ENCODE results near the gene AGR2. TPM values are rescaled to one million over a fixed set of nuclear protein-coding genes. Genes with fewer than 3 reads are reported as not detected.

Gene AGR2
- total RNA-seq, 1 experiment from 2014 or later, result 0.93 TPM

DNA sequence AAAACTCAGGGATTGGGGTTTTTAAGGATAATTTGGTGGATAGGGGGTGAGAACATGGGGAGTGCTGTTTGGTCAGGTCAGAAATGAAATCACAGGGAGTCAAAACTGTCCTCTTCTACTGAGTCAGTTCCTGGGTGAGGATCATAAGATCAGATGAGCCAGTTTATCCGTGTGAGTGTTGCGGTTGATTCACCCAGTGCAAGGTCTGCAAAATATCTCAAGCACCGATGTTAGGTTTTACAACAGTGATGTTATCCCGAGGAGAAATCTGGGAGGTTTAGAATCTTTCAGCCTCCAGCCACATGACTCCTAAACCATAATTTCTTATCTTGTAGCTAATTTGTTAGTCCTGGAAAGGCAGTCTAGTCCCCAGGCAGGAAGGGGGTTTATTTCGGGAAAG lies 31.7 kb upstream of the AGR2 start:
- ChIA-PET RAD21 (ENCODE audit: low non-redundant PET in 1 of 2, low total read pairs in 2 of 2, uncharacterized antibody in 2 of 2, unreplicated experiment in 2 of 2) (no interaction called here), CTCF (no interaction called here)
- H3K27me3 ChIP-seq (ENCODE audit: insufficient read depth, low read length), result no peaks in the 10 kb centered on the region

DNA sequence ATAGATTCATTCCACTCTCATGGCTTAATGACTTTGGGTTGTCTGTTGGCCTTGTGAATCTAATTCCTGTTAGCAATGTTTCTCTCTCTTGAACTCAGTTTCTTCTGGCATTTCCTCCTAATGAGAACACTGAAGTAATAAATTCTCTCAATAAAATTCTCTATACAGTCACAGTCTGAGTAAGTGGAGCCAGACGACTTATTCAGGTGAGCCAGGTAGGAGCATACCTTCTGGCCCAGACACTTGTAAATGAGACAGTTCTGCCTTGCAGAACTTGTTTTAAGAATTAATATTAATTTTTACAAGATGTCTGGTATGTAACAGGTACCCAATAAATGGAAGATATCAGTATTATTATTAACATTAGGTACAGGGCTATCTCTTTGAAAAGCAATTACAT lies 28.6 kb upstream of the AGR2 start:
- POLR2A ChIA-PET, result no interaction called here
- no TSS peak for BruUV-seq (replicated peaks)
- H3K4me2 ChIP-seq (ENCODE audit: low read length), result no peak overlapping the region
- no peak for ATAC-seq
- H3K9me2 ChIP-seq (ENCODE audit: insufficient read depth), result no peaks in the 10 kb centered on the region
- CTCF ChIA-PET, result no interaction called here
- no peak overlapping the region for H3K9ac ChIP-seq (ENCODE audit: low read length)
- no peaks in the 10 kb centered on the region for H3K79me2 ChIP-seq (ENCODE audit: insufficient read depth, low read length)
- intact Hi-C loops (cut with micrococcal nuclease), result no loop called here
- no peaks in the 10 kb centered on the region for H3K27me3 ChIP-seq (ENCODE audit: insufficient read depth, low read length)
- no peaks in the 10 kb centered on the region for H3K9me3 ChIP-seq (ENCODE audit: control insufficient read depth in 1 of 2, insufficient read depth in 1 of 2, low read depth in 1 of 2, low read length in 2 of 2)
- H2AFZ ChIP-seq (ENCODE audit: low read depth, low read length, poor library complexity, severe bottlenecking), result no peak overlapping the region
- H3K27ac ChIP-seq (ENCODE audit: low read depth, low read length), result no peak overlapping the region
- H4K20me1 ChIP-seq (ENCODE audit: insufficient read depth), result no peaks in the 10 kb centered on the region
- TF ChIP-seq, protein P1, sequence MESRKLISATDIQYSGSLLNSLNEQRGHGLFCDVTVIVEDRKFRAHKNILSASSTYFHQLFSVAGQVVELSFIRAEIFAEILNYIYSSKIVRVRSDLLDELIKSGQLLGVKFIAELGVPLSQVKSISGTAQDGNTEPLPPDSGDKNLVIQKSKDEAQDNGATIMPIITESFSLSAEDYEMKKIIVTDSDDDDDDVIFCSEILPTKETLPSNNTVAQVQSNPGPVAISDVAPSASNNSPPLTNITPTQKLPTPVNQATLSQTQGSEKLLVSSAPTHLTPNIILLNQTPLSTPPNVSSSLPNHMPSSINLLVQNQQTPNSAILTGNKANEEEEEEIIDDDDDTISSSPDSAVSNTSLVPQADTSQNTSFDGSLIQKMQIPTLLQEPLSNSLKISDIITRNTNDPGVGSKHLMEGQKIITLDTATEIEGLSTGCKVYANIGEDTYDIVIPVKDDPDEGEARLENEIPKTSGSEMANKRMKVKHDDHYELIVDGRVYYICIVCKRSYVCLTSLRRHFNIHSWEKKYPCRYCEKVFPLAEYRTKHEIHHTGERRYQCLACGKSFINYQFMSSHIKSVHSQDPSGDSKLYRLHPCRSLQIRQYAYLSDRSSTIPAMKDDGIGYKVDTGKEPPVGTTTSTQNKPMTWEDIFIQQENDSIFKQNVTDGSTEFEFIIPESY (IDR thresholded peaks at IDR 0.05; ENCODE audit: extremely low read depth, insufficient replicate concordance, low read length), result no peak
- no peak for TF ChIP-seq SIN3A (IDR thresholded peaks at IDR 0.05; ENCODE audit: low read depth)
- no peaks in the 10 kb centered on the region for H3K4me1 ChIP-seq (ENCODE audit: control insufficient read depth in 1 of 2, insufficient read depth in 2 of 2, low read length in 2 of 2)
- H3K4me3 ChIP-seq (replicated peaks in 1 of 2; ENCODE audit: low read depth in 1 of 2, low read length in 2 of 2), result no peak overlapping the region
- RAD21 ChIA-PET (ENCODE audit: low non-redundant PET in 1 of 2, low total read pairs in 2 of 2, uncharacterized antibody in 2 of 2, unreplicated experiment in 2 of 2), result no interaction called here
- H3K36me3 ChIP-seq (ENCODE audit: control insufficient read depth in 1 of 2, insufficient read depth in 2 of 2, low read length in 2 of 2), result no peaks in the 10 kb centered on the region
- DNase-seq (ENCODE audit: low read depth, low spot score), result no peak

More for the DNA sequence above, 31.7 kb upstream of the AGR2 start:
- no peak for TF ChIP-seq FOSL1 (IDR thresholded peaks at IDR 0.05; ENCODE audit: low read depth)
- Histone ChIP-seq H2AFZ (ENCODE audit: low read depth, low read length, poor library complexity, severe bottlenecking) (no peak overlapping the region), H3K4me2 (ENCODE audit: low read length) (no peak overlapping the region), H3K36me3 (ENCODE audit: control insufficient read depth in 1 of 2, insufficient read depth in 2 of 2, low read length in 2 of 2) (no peaks in the 10 kb centered on the region), H3K9me2 (ENCODE audit: insufficient read depth) (no peaks in the 10 kb centered on the region), H3K79me2 (ENCODE audit: insufficient read depth, low read length) (no peaks in the 10 kb centered on the region), H3K9ac (ENCODE audit: low read length) (no peak overlapping the region), H3K4me1 (ENCODE audit: control insufficient read depth in 1 of 2, insufficient read depth in 2 of 2, low read length in 2 of 2) (no peaks in the 10 kb centered on the region), H4K20me1 (ENCODE audit: insufficient read depth) (no peaks in the 10 kb centered on the region), H3K9me3 (ENCODE audit: control insufficient read depth in 1 of 2, insufficient read depth in 1 of 2, low read depth in 1 of 2, low read length in 2 of 2) (no peaks in the 10 kb centered on the region), H3K4me3 (replicated peaks in 1 of 2; ENCODE audit: low read depth in 1 of 2, low read length in 2 of 2) (no peak overlapping the region), H3K27ac (ENCODE audit: low read depth, low read length) (no peak overlapping the region)
- POLR2A ChIA-PET, result no interaction called here
- ATAC-seq, result no peak
- BruUV-seq (replicated peaks), result no TSS peak
- intact Hi-C loops (cut with micrococcal nuclease), result no loop called here
- DNase-seq (ENCODE audit: low read depth, low spot score), result no peak
